HepG2 (cell line): Measurements from ENCODE around the gene DRC7. TPM values are rescaled to one million over a fixed set of nuclear protein-coding genes. Genes with fewer than 3 reads are reported as not detected.

ENCODE experiments used
- CBX1 ChIP-seq: IDR thresholded peaks from one replicate; pipeline ENCODE4 v1.6.1; 2016; ENCODE audit warnings: antibody characterized with exemption, low read depth
- FIP1L1 ChIP-seq: fragments of 200-400 bp; formaldehyde crosslinking; IDR thresholded peaks from 2 replicates; pipeline ENCODE4 v1.6.1; 2018; ENCODE audit warnings: low read depth, mild to moderate bottlenecking, low read length, moderate library complexity, borderline replicate concordance; ENCODE audit not compliant: insufficient read depth
- FOXO4 ChIP-seq: sonication (generic); formaldehyde crosslinking; conservative IDR thresholded peaks from 2 replicates; pipeline ENCODE4 v1.8.1; 2023; ENCODE audit warnings: missing genetic modification reagents
- NFE2 ChIP-seq: sonication (generic); formaldehyde crosslinking; IDR thresholded peaks from 2 replicates; pipeline ENCODE4 v1.4.0; 2020; ENCODE audit warnings: missing genetic modification reagents
- PRDM15 ChIP-seq: sonication (generic); formaldehyde crosslinking; IDR thresholded peaks from 2 replicates; pipeline ENCODE4 v1.4.0; 2020; ENCODE audit warnings: missing genetic modification reagents
- RARG ChIP-seq: sonication (generic); formaldehyde crosslinking; IDR thresholded peaks from 2 replicates; pipeline ENCODE4 v1.4.0; 2020; ENCODE audit warnings: low read depth, mild to moderate bottlenecking, missing genetic modification reagents
- REXO4 ChIP-seq: sonication (generic); formaldehyde crosslinking; IDR thresholded peaks from 2 replicates; pipeline ENCODE4 v1.8.0; 2022; ENCODE audit warnings: missing genetic modification reagents, mild to moderate bottlenecking, borderline replicate concordance
- SMAD3 ChIP-seq: sonication (generic); formaldehyde crosslinking; IDR thresholded peaks from 2 replicates; pipeline ENCODE4 v1.4.0; 2020; ENCODE audit warnings: missing genetic modification reagents
- ZBTB38 ChIP-seq: sonication (generic); formaldehyde crosslinking; IDR thresholded peaks from 2 replicates; pipeline ENCODE4 v1.5.1; 2020; ENCODE audit warnings: mild to moderate bottlenecking, missing genetic modification reagents
- ZFP62 ChIP-seq: sonication (generic); formaldehyde crosslinking; IDR thresholded peaks from 2 replicates; pipeline ENCODE4 v1.4.0; 2020; ENCODE audit warnings: missing genetic modification reagents
- ZFX ChIP-seq: sonication (generic); formaldehyde crosslinking; IDR thresholded peaks from 2 replicates; pipeline ENCODE4 v1.4.0; 2020; ENCODE audit warnings: mild to moderate bottlenecking, low read depth, missing genetic modification reagents, moderate library complexity
- ZNF10 ChIP-seq: sonication (generic); formaldehyde crosslinking; IDR thresholded peaks from 2 replicates; pipeline ENCODE4 v1.4.0; 2020; ENCODE audit warnings: mild to moderate bottlenecking, low read depth, missing genetic modification reagents, borderline replicate concordance
- ZNF446 ChIP-seq: sonication (generic); formaldehyde crosslinking; IDR thresholded peaks from 2 replicates; pipeline ENCODE4 v1.5.0; 2020; ENCODE audit warnings: mild to moderate bottlenecking, missing genetic modification reagents
- ZNF644 ChIP-seq: IDR thresholded peaks from 2 replicates; pipeline ENCODE4 v1.6.1; 2016; ENCODE audit warnings: low read depth
- ZNF737 ChIP-seq: sonication (generic); formaldehyde crosslinking; IDR thresholded peaks from 2 replicates; pipeline ENCODE4 v1.5.0; 2020; ENCODE audit warnings: missing genetic modification reagents, mild to moderate bottlenecking, borderline replicate concordance
- ZNF768 ChIP-seq: sonication (generic); formaldehyde crosslinking; IDR thresholded peaks from 2 replicates; pipeline ENCODE4 v1.4.0; 2020; ENCODE audit warnings: missing genetic modification reagents
- ZNF782 ChIP-seq: sonication (generic); formaldehyde crosslinking; IDR thresholded peaks from 2 replicates; pipeline ENCODE4 v1.4.0; 2020; ENCODE audit warnings: missing genetic modification reagents, mild to moderate bottlenecking, borderline replicate concordance
- ZSCAN20 ChIP-seq: sonication (generic); formaldehyde crosslinking; IDR thresholded peaks from 2 replicates; pipeline ENCODE4 v1.4.0; 2020; ENCODE audit warnings: missing genetic modification reagents, mild to moderate bottlenecking, borderline replicate concordance
- polyA plus RNA-seq, 8 experiments: library from polyadenylated mRNA; depleted of rRNA in 3 of 8; stranded (reverse) in 7 of 8; unstranded in 1 of 8; fragments of >200 nt; fragmentation: Illumina TruSeq in 4 of 8; extraction: Trizol in 4 of 8; gene quantifications; 2 replicates each; pipeline versions ENCODE4 v1.2.1 to v1.2.3, GENCODE V29; 2011 to 2016; ENCODE audit warnings: low read depth in 4 of 8, missing spikeins in 1 of 8, mixed read lengths in 1 of 8; ENCODE audit not compliant: insufficient read depth in 1 of 8
- total RNA-seq, 5 experiments: library from RNA; depleted of rRNA; stranded (reverse); fragments of >200 nt; fragmentation: Illumina TruSeq; extraction: Trizol; gene quantifications; 2 replicates each; pipeline ENCODE4 v1.2.3, GENCODE V29; 2016; ENCODE audit warnings: low read depth in 1 of 5
- TF ChIP-seq, protein P1 (sequence below): sonication (generic); formaldehyde crosslinking; IDR thresholded peaks from 2 replicates; pipeline ENCODE4 v1.9.0; 2021; ENCODE audit warnings: missing genetic modification reagents, borderline replicate concordance
- TF ChIP-seq, protein P2 (sequence below): sonication (generic); formaldehyde crosslinking; IDR thresholded peaks from 2 replicates; pipeline ENCODE4 v1.4.0; 2020; ENCODE audit warnings: mild to moderate bottlenecking, missing genetic modification reagents, borderline replicate concordance

The DRC7 gene
- total and polyA plus RNA-seq, 2 of the 13 experiments (the other 11 are each of a cell fraction or from before 2014, with no cell fraction given): 2.7 to 3.4 TPM

DNA sequence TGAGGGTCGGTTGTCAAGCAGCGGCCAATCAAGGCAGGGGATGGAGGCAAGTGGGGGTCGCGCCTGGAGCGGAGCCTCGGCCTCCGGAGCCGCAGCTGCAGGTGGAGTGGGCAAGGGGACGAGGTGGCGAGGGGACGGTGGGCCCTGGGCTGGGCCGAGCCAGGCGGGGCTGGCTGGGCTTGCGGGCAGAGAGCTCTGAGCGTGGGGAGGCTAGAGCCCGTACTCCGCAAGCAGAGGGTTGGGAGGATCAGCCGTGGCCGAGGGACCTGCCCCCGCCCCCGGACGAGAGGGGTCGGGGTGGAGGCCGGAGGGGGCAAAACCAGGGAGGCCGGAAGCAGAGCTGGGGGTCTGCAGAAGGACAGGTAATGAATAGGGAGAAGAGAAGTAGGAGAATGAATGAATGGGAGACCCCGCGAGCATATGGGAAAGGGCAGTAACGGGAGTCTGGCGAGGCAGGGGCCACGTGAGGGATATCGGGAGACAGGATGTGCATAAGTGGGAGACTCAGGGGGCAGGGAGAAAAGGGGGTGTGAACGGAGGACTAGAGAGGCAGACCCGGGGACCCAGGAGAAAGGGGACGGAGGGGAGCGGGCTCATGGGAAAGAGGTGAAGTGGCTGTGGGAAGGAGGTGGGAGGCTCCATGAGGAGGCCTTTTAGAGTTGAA, 41.3 kb downstream of the DRC7 start, which contains the start of gene KATNB1 (continued):
- TF ChIP-seq FOXO4 (CRISPR knock-in tag) (no peak), ZNF768 (CRISPR knock-in tag) (peak; percentile 71; the same call in 1 of the 2 replicates), ZFX (CRISPR knock-in tag) (no peak; the same call in 1 of the 2 replicates), ZFP62 (CRISPR knock-in tag) (no peak), ZNF446 (no peak), FIP1L1 (no peak), SMAD3 (no peak), REXO4 (no peak), ZNF737 (CRISPR knock-in tag) (no peak), ZNF10 (CRISPR knock-in tag) (no peak), ZNF644 (CRISPR knock-in tag) (no peak), CBX1 (no peak), ZNF782 (CRISPR knock-in tag) (no peak), ZBTB38 (no peak), NFE2 (CRISPR knock-in tag) (no peak), PRDM15 (no peak), ZSCAN20 (no peak), RARG (CRISPR knock-in tag) (peak; percentile 11; the same call in 1 of the 2 replicates)
- TF ChIP-seq, protein P1, sequence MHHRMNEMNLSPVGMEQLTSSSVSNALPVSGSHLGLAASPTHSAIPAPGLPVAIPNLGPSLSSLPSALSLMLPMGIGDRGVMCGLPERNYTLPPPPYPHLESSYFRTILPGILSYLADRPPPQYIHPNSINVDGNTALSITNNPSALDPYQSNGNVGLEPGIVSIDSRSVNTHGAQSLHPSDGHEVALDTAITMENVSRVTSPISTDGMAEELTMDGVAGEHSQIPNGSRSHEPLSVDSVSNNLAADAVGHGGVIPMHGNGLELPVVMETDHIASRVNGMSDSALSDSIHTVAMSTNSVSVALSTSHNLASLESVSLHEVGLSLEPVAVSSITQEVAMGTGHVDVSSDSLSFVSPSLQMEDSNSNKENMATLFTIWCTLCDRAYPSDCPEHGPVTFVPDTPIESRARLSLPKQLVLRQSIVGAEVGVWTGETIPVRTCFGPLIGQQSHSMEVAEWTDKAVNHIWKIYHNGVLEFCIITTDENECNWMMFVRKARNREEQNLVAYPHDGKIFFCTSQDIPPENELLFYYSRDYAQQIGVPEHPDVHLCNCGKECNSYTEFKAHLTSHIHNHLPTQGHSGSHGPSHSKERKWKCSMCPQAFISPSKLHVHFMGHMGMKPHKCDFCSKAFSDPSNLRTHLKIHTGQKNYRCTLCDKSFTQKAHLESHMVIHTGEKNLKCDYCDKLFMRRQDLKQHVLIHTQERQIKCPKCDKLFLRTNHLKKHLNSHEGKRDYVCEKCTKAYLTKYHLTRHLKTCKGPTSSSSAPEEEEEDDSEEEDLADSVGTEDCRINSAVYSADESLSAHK: no peak
- TF ChIP-seq, protein P2, sequence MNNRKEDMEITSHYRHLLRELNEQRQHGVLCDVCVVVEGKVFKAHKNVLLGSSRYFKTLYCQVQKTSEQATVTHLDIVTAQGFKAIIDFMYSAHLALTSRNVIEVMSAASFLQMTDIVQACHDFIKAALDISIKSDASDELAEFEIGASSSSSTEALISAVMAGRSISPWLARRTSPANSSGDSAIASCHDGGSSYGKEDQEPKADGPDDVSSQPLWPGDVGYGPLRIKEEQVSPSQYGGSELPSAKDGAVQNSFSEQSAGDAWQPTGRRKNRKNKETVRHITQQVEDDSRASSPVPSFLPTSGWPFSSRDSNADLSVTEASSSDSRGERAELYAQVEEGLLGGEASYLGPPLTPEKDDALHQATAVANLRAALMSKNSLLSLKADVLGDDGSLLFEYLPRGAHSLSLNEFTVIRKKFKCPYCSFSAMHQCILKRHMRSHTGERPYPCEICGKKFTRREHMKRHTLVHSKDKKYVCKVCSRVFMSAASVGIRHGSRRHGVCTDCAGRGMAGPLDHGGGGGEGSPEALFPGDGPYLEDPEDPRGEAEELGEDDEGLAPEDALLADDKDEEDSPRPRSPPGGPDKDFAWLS (CRISPR knock-in tag): no peak
